Measurements from ENCODE around the gene CD164L2. TPM values are rescaled to one million over a fixed set of nuclear protein-coding genes. Genes with fewer than 3 reads are reported as not detected.
"Not testable (repeated sequence)": the region's sequence is repeated elsewhere in the genome, so short reads cannot be mapped to it uniquely, and the experiment has no call there.

The CD164L2 gene
- total RNA-seq (not detected), polyA plus RNA-seq (under 1 TPM in 1 of 2 donors, not detected in 1; 0.22 TPM)

DNA sequence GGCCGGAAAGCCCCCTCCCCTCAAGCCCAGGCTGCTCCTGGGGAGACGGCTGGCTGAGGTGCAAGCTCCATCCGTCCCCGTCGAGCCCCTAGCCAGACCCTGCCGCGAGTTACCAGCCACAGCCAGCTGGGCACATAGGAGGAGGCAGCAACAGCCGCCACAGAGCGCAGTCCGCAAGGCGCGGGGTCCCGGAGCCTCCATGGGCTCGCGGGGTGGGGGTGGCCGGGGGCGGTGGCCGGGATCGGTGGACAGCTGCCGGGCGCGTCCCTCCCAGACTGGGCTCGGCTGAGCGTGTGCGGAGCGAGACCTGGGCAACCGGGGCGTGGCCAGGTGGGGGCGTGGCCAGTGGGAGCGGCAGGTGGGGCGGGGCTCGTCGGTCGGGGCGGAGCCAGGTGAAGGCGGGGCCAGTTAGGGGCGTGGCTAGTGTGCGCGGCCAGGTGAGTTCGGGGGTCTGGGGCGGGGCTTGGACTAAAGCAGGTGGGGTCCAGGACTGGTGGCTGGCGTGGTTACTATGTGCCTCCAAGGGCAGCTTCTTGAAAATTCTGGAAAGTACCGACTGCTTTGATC is at the start of gene CD164L2:
Gene CD164L2 (minus strand): TSS at position 295 of the 567 bp plus-strand sequence. CDS start 94 bp downstream, at position 201.
- no peak within 1 kb of the TSS for H3K4me3 ChIP-seq (ENCODE audit: low read length in 2 of 2)
- H3K27ac ChIP-seq (ENCODE audit: low read depth, low read length) = no peak within 1 kb of the TSS
- H3K4me1 Mint-ChIP-seq = peaks cover 0 to 2% (median 0%) of the 10 kb centered on the region in 4 donors
- intact Hi-C loops (cut with micrococcal nuclease) = no loop called here
- H3K9me3 ChIP-seq (ENCODE audit: control insufficient read depth in 1 of 2, low read length in 2 of 2) = no peaks in the 10 kb centered on the region
- DNase-seq = peak in 3 of 5 donors; percentile 36 to 52 (median 36)
- no peaks in the 10 kb centered on the region for H3K27me3 ChIP-seq (ENCODE audit: insufficient read depth, low read length)
- ChIA-PET POLR2A (ENCODE audit: partially characterized antibody) (interaction anchor here (1.1 kb wide), 1 partner anchor 26 kb away, joined by 4 read pairs; no protein-coding TSS in a partner anchor), CTCF (ENCODE audit: partially characterized antibody) (interaction anchor here (1.1 to 12.1 kb wide), 4 partner anchors 26 to 85 kb away, joined by 3 to 325 read pairs (median 70); no protein-coding TSS in a partner anchor)
- no peaks in the 10 kb centered on the region for H3K36me3 Mint-ChIP-seq
- H3K4me3 Mint-ChIP-seq = peak within 1 kb of the TSS in 2 of 8 donors; percentile 15 to 31
- H3K4me1 ChIP-seq (ENCODE audit: insufficient read depth, low read length) = no peaks in the 10 kb centered on the region
- H3K9me3 Mint-ChIP-seq = no peaks in the 10 kb centered on the region
- peaks cover 1 to 2% of the 10 kb centered on the region in 2 donors for H3K27me3 Mint-ChIP-seq
- H3K27ac Mint-ChIP-seq = peak within 1 kb of the TSS in 1 of 7 donors; percentile 61
- no peaks in the 10 kb centered on the region for H3K36me3 ChIP-seq (ENCODE audit: insufficient read depth, low read length)

DNA sequence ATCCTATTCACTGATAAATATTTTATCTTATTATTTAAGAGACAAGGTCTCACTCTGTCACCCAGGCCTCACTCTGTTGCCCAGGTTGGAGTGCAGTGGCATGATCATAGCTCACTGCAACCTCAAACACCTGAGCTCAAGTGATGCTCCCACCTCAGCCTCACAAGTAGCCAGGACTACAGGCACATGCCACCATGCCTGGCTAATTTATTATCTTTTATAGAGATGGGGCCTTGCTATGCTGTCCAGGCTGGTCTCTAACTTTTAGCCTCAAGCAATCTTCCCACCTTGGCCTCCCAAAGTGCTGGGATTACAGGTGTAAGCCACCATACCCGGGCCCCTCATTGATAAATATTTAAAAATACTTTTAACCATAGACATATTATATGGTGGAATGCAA is 49.6 kb upstream of the CD164L2 start:
- H3K36me3 ChIP-seq (ENCODE audit: insufficient read depth, low read length); H3K4me3 Mint-ChIP-seq; CTCF ChIA-PET (ENCODE audit: partially characterized antibody); H3K27ac ChIP-seq (ENCODE audit: low read depth, low read length); H3K27me3 ChIP-seq (ENCODE audit: insufficient read depth, low read length); DNase-seq; H3K27me3 Mint-ChIP-seq; H3K36me3 Mint-ChIP-seq; H3K9me3 ChIP-seq (ENCODE audit: control insufficient read depth in 1 of 2, low read length in 2 of 2); H3K4me3 ChIP-seq (ENCODE audit: low read length in 2 of 2); H3K9me3 Mint-ChIP-seq: not testable (repeated sequence)
- peaks cover 99% of the 10 kb centered on the region for H3K4me1 ChIP-seq (ENCODE audit: insufficient read depth, low read length)
- POLR2A ChIA-PET (ENCODE audit: partially characterized antibody) = interaction anchor here (1.1 kb wide), 1 partner anchor 18 kb away, joined by 3 read pairs; no protein-coding TSS in a partner anchor
- peaks cover 58 to 90% (median 76%) of the 10 kb centered on the region in 4 donors for H3K4me1 Mint-ChIP-seq
- peak overlapping the region in 2 of 7 donors; percentile 74 to 77 for H3K27ac Mint-ChIP-seq
- intact Hi-C loops (cut with micrococcal nuclease) = loop anchor here (5.0 kb wide), 1 partner anchor 90 kb away; no protein-coding TSS in a partner anchor

DNA sequence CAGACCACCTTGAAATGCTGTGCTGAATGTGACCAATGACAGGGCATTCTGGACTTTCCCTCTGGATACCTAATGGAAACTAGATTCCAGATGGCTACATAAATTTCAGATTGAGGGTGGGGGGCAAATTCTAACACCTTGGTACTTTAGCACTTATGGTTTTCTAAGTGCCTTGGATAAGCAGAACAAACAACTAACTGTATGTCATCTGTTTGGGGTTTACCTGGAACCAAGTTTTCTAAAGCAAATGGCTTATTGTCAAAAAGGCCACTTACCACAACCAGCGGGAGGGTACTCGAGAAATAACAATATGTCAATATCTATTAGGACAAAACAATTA is 48.4 kb upstream of the CD164L2 start:
- no peaks in the 10 kb centered on the region for H3K27me3 Mint-ChIP-seq
- CTCF ChIA-PET (ENCODE audit: partially characterized antibody) = interaction anchor here (1.0 to 2.1 kb wide), 8 partner anchors 12 to 172 kb away, joined by 3 to 9 read pairs (median 4); partner anchors contain the start of gene AHDC1
- peaks cover 58 to 88% (median 74%) of the 10 kb centered on the region in 4 donors for H3K4me1 Mint-ChIP-seq
- peak overlapping the region; percentile 64 to 94 (median 87) for H3K27ac Mint-ChIP-seq
- H3K27me3 ChIP-seq (ENCODE audit: insufficient read depth, low read length) = no peaks in the 10 kb centered on the region
- no peaks in the 10 kb centered on the region for H3K9me3 ChIP-seq (ENCODE audit: control insufficient read depth in 1 of 2, low read length in 2 of 2)
- H3K4me3 Mint-ChIP-seq = peak overlapping the region in 6 of 8 donors; percentile 56 to 88 (median 80)
- DNase-seq = no peak
- peak overlapping the region; percentile 24 for H3K27ac ChIP-seq (ENCODE audit: low read depth, low read length)
- peak overlapping the region in 1 of 2 donors; percentile 5 for H3K4me3 ChIP-seq (ENCODE audit: low read length in 2 of 2)
- H3K36me3 Mint-ChIP-seq = peaks cover 18 to 19% of the 10 kb centered on the region in 2 donors
- POLR2A ChIA-PET (ENCODE audit: partially characterized antibody) = interaction anchor here (1.7 kb wide), 1 partner anchor 58 kb away, joined by 14 read pairs; the partner anchor contains the start of gene WASF2
- intact Hi-C loops (cut with micrococcal nuclease) = loop anchor here (1.0 to 5.0 kb wide), 2 partner anchors 59 to 91 kb away; partner anchors contain the start of gene WASF2
- H3K4me1 ChIP-seq (ENCODE audit: insufficient read depth, low read length) = peaks cover 99% of the 10 kb centered on the region
- H3K36me3 ChIP-seq (ENCODE audit: insufficient read depth, low read length) = peaks cover 8% of the 10 kb centered on the region
- H3K9me3 Mint-ChIP-seq = no peaks in the 10 kb centered on the region

GRCh38 chr1:27430903-27431600 is 47.9 kb upstream of the CD164L2 start:
- H3K27ac ChIP-seq (ENCODE audit: low read depth, low read length) = peak overlapping the region; percentile 24
- H3K27ac Mint-ChIP-seq = peak overlapping the region; percentile 64 to 94 (median 87)
- peaks cover 56 to 86% (median 73%) of the 10 kb centered on the region in 4 donors for H3K4me1 Mint-ChIP-seq
- no peaks in the 10 kb centered on the region for H3K27me3 ChIP-seq (ENCODE audit: insufficient read depth, low read length)
- intact Hi-C loops (cut with micrococcal nuclease) = loop anchor here (1.0 to 5.0 kb wide), 2 partner anchors 59 to 91 kb away; partner anchors contain the start of gene WASF2
- ChIA-PET POLR2A (ENCODE audit: partially characterized antibody) (interaction anchor here (0.6 to 1.7 kb wide), 8 partner anchors 8 to 232 kb away, joined by 3 to 14 read pairs (median 3); partner anchors contain the start of gene WASF2), CTCF (ENCODE audit: partially characterized antibody) (interaction anchor here (0.7 to 2.1 kb wide), 18 partner anchors 9 to 232 kb away, joined by 3 to 9 read pairs (median 4); partner anchors contain the start of gene AHDC1)
- H3K4me1 ChIP-seq (ENCODE audit: insufficient read depth, low read length) = peaks cover 98% of the 10 kb centered on the region
- H3K27me3 Mint-ChIP-seq = no peaks in the 10 kb centered on the region
- peak in 4 of 5 donors; percentile 46 to 61 (median 56) for DNase-seq
- H3K36me3 Mint-ChIP-seq = peaks cover 20 to 21% of the 10 kb centered on the region in 2 donors
- peaks cover 8% of the 10 kb centered on the region for H3K36me3 ChIP-seq (ENCODE audit: insufficient read depth, low read length)
- peak overlapping the region in 1 of 2 donors; percentile 5 for H3K4me3 ChIP-seq (ENCODE audit: low read length in 2 of 2)
- no peaks in the 10 kb centered on the region for H3K9me3 Mint-ChIP-seq
- peak overlapping the region; percentile 53 to 88 (median 77) for H3K4me3 Mint-ChIP-seq
- H3K9me3 ChIP-seq (ENCODE audit: control insufficient read depth in 1 of 2, low read length in 2 of 2) = no peaks in the 10 kb centered on the region

DNA sequence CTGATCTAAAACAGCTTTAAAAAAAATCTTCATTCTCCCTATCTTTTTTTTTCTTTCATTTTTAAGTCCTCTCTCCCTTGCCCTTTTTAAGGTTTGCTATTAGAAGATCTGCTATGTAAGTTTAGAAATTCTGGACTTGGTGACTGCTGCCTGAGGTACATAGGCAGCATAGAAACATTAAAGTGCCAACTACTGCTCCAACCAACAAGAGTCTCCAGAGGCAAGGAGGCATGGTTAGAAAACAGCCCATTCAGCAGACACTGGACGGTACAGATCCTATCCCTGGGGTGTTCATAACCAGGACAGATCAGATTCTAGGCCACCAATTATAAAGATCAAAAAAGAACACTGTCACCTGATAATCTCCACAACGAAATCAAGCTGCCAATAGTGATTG is 45.9 kb upstream of the CD164L2 start:
- H3K27ac ChIP-seq (ENCODE audit: low read depth, low read length) = peak overlapping the region; percentile 16
- H3K36me3 ChIP-seq (ENCODE audit: insufficient read depth, low read length) = peaks cover 8% of the 10 kb centered on the region
- Mint-ChIP-seq H3K27me3 (no peaks in the 10 kb centered on the region), H3K9me3 (no peaks in the 10 kb centered on the region), H3K4me3 (peak overlapping the region; percentile 72 to 92 (median 79)), H3K36me3 (peaks cover 24 to 31% of the 10 kb centered on the region in 2 donors), H3K4me1 (peaks cover 56 to 80% (median 68%) of the 10 kb centered on the region in 4 donors), H3K27ac (peak overlapping the region; percentile 79 to 94 (median 89))
- DNase-seq = no peak
- H3K4me3 ChIP-seq (ENCODE audit: low read length in 2 of 2) = no peak overlapping the region
- H3K27me3 ChIP-seq (ENCODE audit: insufficient read depth, low read length) = no peaks in the 10 kb centered on the region
- H3K9me3 ChIP-seq (ENCODE audit: control insufficient read depth in 1 of 2, low read length in 2 of 2) = no peaks in the 10 kb centered on the region
- intact Hi-C loops (cut with micrococcal nuclease) = no loop called here
- ChIA-PET CTCF (ENCODE audit: partially characterized antibody) (interaction anchor here (0.6 to 3.4 kb wide), 4 partner anchors 10 to 97 kb away, joined by 3 to 10 read pairs (median 6); no protein-coding TSS in a partner anchor), POLR2A (ENCODE audit: partially characterized antibody) (interaction anchor here (0.6 to 1.2 kb wide), 5 partner anchors 9 to 62 kb away, joined by 3 to 5 read pairs (median 3); partner anchors contain the start of gene WASF2)
- peaks cover 86% of the 10 kb centered on the region for H3K4me1 ChIP-seq (ENCODE audit: insufficient read depth, low read length)

DNA sequence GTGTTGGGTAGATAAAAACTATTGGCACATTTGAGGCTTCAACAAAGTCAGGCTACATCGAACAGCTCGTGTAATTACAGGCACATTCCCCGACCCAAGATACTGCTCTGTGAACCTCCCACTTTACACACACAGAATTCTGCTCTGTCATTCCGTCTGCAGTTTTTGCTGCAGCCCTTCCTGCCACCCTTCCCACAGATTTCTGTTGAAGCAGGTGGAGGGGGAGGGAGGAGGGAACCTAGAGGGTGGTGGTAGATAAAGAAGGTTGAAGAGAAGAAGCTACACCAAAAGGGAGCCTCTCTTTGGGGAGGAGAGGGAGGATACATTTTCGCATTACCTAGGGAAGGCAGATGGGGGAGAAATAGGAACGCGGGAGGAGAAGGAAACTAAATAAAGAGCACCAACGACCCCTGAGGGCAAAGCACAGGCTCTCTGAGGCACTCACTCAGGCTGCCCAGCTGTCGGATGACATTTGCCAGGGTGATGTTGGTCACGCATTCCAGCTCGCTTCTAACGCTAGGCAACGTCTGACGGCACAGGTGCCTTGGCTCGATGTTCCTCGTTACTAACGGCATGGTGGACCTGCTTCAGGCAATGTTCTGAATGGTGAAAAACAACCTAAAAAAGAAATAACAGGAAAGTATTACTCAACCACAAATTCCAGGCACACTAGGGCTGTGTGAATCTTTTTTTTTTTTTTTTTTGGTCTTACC is 45.3 kb upstream of the CD164L2 start:
- Histone ChIP-seq H3K9me3 (ENCODE audit: control insufficient read depth in 1 of 2, low read length in 2 of 2) (no peaks in the 10 kb centered on the region), H3K36me3 (ENCODE audit: insufficient read depth, low read length) (peaks cover 8% of the 10 kb centered on the region), H3K27me3 (ENCODE audit: insufficient read depth, low read length) (no peaks in the 10 kb centered on the region), H3K4me1 (ENCODE audit: insufficient read depth, low read length) (peaks cover 86% of the 10 kb centered on the region), H3K4me3 (ENCODE audit: low read length in 2 of 2) (peak overlapping the region in 1 of 2 donors; percentile 2), H3K27ac (ENCODE audit: low read depth, low read length) (peak overlapping the region; percentile 16)
- ChIA-PET POLR2A (ENCODE audit: partially characterized antibody) (interaction anchor here (0.6 to 1.2 kb wide), 4 partner anchors 9 to 62 kb away, joined by 3 to 5 read pairs (median 4); partner anchors contain the start of gene WASF2), CTCF (ENCODE audit: partially characterized antibody) (interaction anchor here (0.6 to 3.4 kb wide), 6 partner anchors 10 to 177 kb away, joined by 3 to 10 read pairs (median 3); no protein-coding TSS in a partner anchor)
- peaks cover 24 to 34% of the 10 kb centered on the region in 2 donors for H3K36me3 Mint-ChIP-seq
- no peak for DNase-seq
- H3K4me1 Mint-ChIP-seq = peaks cover 54 to 78% (median 67%) of the 10 kb centered on the region in 4 donors
- H3K9me3 Mint-ChIP-seq = no peaks in the 10 kb centered on the region
- H3K27ac Mint-ChIP-seq = peak overlapping the region; percentile 79 to 94 (median 89)
- intact Hi-C loops (cut with micrococcal nuclease) = no loop called here
- H3K27me3 Mint-ChIP-seq = no peaks in the 10 kb centered on the region
- H3K4me3 Mint-ChIP-seq = peak overlapping the region; percentile 72 to 92 (median 79)
